BLaER1 treated with 17β-estradiol and CSF1 and Interleukin-3, amounts not matched to agents 10 nM and 100 nM (cell line): Measurements from ENCODE around the gene CLIC4.
"Not testable (repeated sequence)": the region's sequence is repeated elsewhere in the genome, so short reads cannot be mapped to it uniquely, and the experiment has no call there.

Experiments
- H3K27ac ChIP-seq, 11 experiments: shearing (Covaris generic); formaldehyde crosslinking; 2 replicates each; pipeline ENCODE4 v1.8.1; 2022
- H3K27me3 ChIP-seq, 11 experiments: shearing (Covaris generic); formaldehyde crosslinking; 2 replicates each; pipeline ENCODE4 v1.8.1; 2022
- H3K36me3 ChIP-seq, 11 experiments: shearing (Covaris generic); formaldehyde crosslinking; 2 replicates each; pipeline ENCODE4 v1.8.1; 2022
- H3K4me1 ChIP-seq, 10 experiments: shearing (Covaris generic); formaldehyde crosslinking; 2 replicates each; pipeline ENCODE4 v1.8.1; 2022
- H3K4me2 ChIP-seq, 11 experiments: shearing (Covaris generic); formaldehyde crosslinking; 2 replicates each; pipeline ENCODE4 v1.8.1; 2022
- H3K4me3 ChIP-seq, 10 experiments: shearing (Covaris generic); formaldehyde crosslinking; 2 replicates each; pipeline ENCODE4 v1.8.1; 2022
- H3K9ac ChIP-seq, 11 experiments: shearing (Covaris generic); formaldehyde crosslinking; 2 replicates each; pipeline ENCODE4 v1.8.1; 2022
- H3K9me3 ChIP-seq, 11 experiments: shearing (Covaris generic); formaldehyde crosslinking; replicated peaks in 1 of 11; 2 replicates each; pipeline ENCODE4 v1.8.1; 2022
- H4K20me1 ChIP-seq, 11 experiments: shearing (Covaris generic); formaldehyde crosslinking; 2 replicates each; pipeline ENCODE4 v1.8.1; 2022
- Cebpa-rat ChIP-seq, 11 experiments: shearing (Covaris generic); IDR thresholded peaks; 2 replicates each; pipeline ENCODE4 v1.8.1; 2022

CLIC4 gene

DNA sequence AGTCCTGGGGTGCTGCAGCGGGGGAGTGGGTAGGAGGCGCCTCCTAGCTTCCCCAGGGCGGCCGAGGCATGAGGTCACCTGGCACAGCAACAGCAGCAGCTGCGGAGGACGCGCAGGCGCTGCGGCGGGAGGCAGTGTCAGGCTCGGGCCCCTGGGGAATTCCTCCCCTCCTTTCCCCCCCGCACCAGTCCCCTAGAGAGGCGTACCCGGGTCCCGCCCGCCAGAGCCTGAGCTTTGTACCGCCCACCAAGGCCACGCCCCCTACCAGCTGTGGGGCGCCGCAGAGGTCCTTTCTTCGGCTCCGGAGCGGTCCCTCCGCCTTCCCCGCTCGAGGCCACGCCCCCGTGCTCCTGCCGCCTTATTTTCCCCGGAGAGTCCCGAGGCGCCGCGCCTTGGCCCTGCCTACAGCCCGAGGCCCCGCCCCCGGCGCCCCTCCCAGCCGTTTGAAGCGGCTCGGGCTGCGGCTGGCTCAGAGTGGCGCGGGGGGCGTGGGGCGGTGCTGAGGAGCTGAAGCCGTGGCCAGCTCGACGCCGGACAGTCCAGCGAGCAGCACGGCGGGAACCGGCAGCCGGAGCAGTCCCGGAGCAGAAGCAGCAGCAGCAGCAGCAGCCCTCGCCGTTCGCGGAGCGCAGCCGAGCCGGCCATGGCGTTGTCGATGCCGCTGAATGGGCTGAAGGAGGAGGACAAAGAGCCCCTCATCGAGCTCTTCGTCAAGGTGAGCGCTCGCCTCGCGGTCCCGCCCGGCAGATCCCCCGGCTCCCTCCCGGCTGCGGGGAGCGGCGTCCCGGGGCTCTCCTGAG is at the start of gene CLIC4:
TSS of gene CLIC4 (plus strand) at position 537 of the 800 bp plus-strand sequence. CDS start at position 644, 107 bp downstream.
- H3K4me1 ChIP-seq = peaks cover 61 to 75% (median 70%) of the 10 kb centered on the region in 10 experiments

DNA sequence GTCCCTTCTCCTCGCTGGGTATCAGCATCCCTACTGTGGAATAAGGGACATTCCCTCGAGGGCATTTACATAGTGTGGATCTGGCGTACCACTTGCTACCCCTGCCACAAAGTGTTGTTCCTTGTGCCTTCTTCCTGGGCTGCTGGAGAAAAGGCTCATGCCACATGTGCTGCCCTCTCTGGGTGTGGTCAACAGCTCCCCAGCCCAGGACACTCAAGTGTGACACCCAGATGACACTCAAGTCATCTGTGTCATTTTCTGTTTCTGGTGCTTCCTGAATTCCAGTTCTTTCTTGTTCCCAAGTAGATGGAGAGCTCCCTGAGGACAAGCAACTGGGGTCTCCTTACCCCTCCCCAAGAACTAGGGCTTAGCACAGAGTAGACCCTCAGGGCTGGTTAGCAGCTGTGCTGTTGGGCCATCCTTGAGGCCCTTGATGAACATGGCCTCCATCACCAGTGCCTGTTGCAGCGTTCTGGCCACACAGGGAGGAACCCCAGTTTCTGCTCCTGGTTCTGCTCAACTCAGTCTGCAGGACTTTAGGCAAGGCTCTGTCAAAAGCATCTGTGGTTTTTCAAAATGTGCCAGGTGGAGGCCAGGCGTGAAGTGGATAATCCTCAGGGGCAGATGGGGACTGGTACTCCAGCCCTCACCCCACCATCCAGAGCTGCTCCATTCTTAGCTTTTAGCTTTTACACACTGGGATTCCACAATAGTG is 49.0 kb upstream of the CLIC4 start:
- Histone ChIP-seq H3K36me3 (no peaks in the 10 kb centered on the region), H4K20me1 (no peaks in the 10 kb centered on the region), H3K27me3 (no peaks in the 10 kb centered on the region), H3K9ac (peak overlapping the region in 10 of 11 experiments; percentile 69 to 78 (median 75); a peak in 20 of 22 replicates), H3K27ac (peak overlapping the region; percentile 44 to 90 (median 86); a peak in 21 of 22 replicates), H3K4me2 (peak overlapping the region; percentile 81 to 99 (median 90)), H3K4me3 (peak overlapping the region; percentile 6 to 60 (median 45); a peak in 15 of 20 replicates), H3K4me1 (peaks cover 52 to 87% (median 77%) of the 10 kb centered on the region in 10 experiments), H3K9me3 (peaks cover 0 to 17% (median 7%) of the 10 kb centered on the region in 11 experiments; a peak in 11 of 22 replicates)
- peak in 2 of 11 experiments; percentile 54 to 72; a peak in 3 of 22 replicates for TF ChIP-seq Cebpa-rat (IDR thresholded peaks at IDR 0.05)

More for the DNA sequence above, at the start of gene CLIC4:
- no peaks in the 10 kb centered on the region for H3K27me3 ChIP-seq
- H3K4me3 ChIP-seq = peak within 1 kb of the TSS; percentile 79 to 100 (median 98)
- H3K9ac ChIP-seq = peak within 1 kb of the TSS; percentile 96 to 99 (median 98)
- H4K20me1 ChIP-seq = peaks cover 26 to 41% (median 36%) of the 10 kb centered on the region in 11 experiments; a peak in 21 of 22 replicates
- H3K27ac ChIP-seq = peak within 1 kb of the TSS; percentile 91 to 98 (median 97)
- H3K4me2 ChIP-seq = peak within 1 kb of the TSS; percentile 70 to 98 (median 85)
- no peaks in the 10 kb centered on the region for H3K9me3 ChIP-seq
- no peak for TF ChIP-seq Cebpa-rat (IDR thresholded peaks at IDR 0.05)
- peaks cover 0 to 9% (median 7%) of the 10 kb centered on the region in 11 experiments; a peak in 16 of 22 replicates for H3K36me3 ChIP-seq

DNA sequence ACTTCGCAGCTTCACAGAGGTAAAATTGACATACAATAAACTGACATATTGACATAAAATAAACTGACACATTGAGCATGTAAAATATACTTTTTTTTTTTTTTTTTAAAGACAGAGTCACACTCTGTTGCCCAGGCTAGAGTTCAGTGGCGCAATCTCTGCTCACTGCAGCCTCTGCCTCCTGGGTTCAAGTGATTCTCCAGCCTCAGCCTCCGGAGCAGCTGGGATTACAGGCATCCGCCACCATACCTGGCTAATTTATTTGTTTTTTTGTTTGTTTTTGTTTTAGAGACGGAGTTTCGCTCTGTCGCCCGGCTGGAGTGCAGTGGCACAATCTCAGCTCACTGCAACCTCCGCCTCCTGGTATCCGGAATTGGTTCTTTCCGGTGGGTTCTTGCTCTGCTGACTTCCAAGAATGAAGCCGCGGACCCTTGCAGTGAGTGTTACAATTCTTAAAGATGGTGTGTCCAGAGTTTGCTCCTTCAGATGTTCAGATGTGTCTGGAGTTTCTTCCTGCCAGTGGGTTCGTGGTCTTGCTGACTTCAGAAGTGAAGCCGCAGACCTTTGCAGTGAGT is 48.4 kb upstream of the CLIC4 start:
- peak overlapping the region; percentile 21 to 90 (median 86); a peak in 21 of 22 replicates for H3K27ac ChIP-seq
- H4K20me1 ChIP-seq = no peaks in the 10 kb centered on the region
- peaks cover 52 to 90% (median 77%) of the 10 kb centered on the region in 10 experiments for H3K4me1 ChIP-seq
- H3K9me3 ChIP-seq = peaks cover 0 to 17% (median 7%) of the 10 kb centered on the region in 11 experiments; a peak in 11 of 22 replicates
- peak overlapping the region; percentile 6 to 60 (median 50); a peak in 17 of 20 replicates for H3K4me3 ChIP-seq
- no peaks in the 10 kb centered on the region for H3K27me3 ChIP-seq
- peak overlapping the region; percentile 40 to 78 (median 75); a peak in 21 of 22 replicates for H3K9ac ChIP-seq
- peak in 9 of 11 experiments; percentile 41 to 99 (median 85); a peak in 15 of 22 replicates for TF ChIP-seq Cebpa-rat (IDR thresholded peaks at IDR 0.05)
- H3K36me3 ChIP-seq = no peaks in the 10 kb centered on the region
- peak overlapping the region; percentile 81 to 99 (median 90) for H3K4me2 ChIP-seq

DNA sequence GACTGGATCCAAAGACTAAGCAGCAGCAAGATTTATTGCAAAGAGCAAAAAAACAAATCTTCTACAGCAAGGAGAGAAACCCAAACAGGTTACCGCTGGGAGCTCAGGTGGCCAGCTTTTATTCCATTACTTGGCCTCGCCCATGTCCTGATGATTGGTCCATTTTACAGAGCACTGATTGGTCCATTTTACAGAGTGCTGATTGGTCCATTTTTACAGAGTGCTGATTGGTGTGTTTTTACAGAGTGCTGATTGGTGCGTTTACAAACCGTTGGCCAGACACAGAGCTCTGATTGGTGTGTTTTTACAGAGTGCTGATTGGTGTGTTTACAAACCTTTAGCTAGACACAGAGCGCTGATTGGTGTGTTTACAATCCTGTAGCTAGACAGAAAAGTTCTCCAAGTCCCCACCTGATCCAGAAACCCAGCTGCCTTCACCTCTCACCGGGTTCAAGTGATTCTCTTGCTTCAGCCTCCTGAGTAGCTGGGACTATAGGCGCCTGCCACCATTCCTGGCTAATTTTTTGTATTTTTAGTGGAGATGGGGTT is 47.7 kb upstream of the CLIC4 start:
- H3K27me3 ChIP-seq, H3K36me3 ChIP-seq, H4K20me1 ChIP-seq: not testable (repeated sequence)
- peak overlapping the region in 9 of 10 experiments; percentile 29 to 60 (median 51); a peak in 15 of 20 replicates for H3K4me3 ChIP-seq
- peaks cover 0 to 17% (median 7%) of the 10 kb centered on the region in 11 experiments; a peak in 11 of 22 replicates for H3K9me3 ChIP-seq
- H3K27ac ChIP-seq = peak overlapping the region; percentile 21 to 90 (median 86); a peak in 21 of 22 replicates
- peak overlapping the region; percentile 40 to 78 (median 75); a peak in 21 of 22 replicates for H3K9ac ChIP-seq
- peaks cover 52 to 91% (median 78%) of the 10 kb centered on the region in 10 experiments for H3K4me1 ChIP-seq
- H3K4me2 ChIP-seq = peak overlapping the region; percentile 81 to 99 (median 90)

DNA sequence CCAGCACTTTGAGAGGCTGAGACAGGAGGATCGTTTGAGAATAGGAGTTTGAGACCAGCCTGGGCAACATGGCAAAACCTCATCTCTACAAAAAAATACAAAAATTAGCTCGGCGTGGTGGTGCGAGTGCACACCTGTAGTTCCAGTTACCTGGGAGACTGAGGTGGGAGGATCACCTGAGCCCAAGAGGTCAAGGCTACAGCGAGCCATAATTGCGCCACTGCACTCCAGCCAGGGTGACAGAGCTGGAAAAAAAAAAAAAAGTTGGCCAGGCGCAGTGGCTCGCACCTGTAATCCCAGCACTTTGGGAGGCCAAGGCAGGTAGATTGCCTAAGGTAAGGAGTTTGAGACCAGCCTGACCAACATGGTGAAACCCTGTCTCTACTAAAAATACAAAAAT is 46.9 kb upstream of the CLIC4 start:
- H3K27me3 ChIP-seq, H3K9ac ChIP-seq, H3K36me3 ChIP-seq, H4K20me1 ChIP-seq, H3K4me3 ChIP-seq: not testable (repeated sequence)
- peaks cover 52 to 88% (median 75%) of the 10 kb centered on the region in 10 experiments for H3K4me1 ChIP-seq
- H3K9me3 ChIP-seq = peaks cover 0 to 17% (median 7%) of the 10 kb centered on the region in 11 experiments; a peak in 11 of 22 replicates
- peak overlapping the region in 9 of 11 experiments; percentile 80 to 90 (median 86); a peak in 17 of 22 replicates for H3K27ac ChIP-seq
- peak overlapping the region in 9 of 11 experiments; percentile 18 to 99 (median 88); a peak in 16 of 22 replicates for H3K4me2 ChIP-seq

DNA sequence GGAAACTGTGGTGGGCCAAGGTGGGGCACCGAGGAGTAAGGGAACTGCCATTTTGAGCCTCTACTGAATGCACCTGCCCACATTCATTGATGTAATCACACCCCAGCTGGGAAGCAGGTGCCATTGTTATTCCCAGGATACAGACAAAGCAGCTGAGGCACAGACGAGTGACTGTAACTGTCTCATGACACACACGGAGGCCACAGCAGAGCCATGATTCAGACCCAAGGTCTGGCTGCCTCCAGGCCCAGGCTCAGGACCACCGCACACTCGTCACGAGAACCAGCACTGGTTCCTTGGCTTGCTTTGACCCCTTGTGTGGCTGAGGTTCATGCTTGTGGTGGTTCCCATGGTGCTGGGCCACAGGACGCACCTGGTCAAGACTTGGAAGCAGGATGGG is 45.6 kb upstream of the CLIC4 start:
- Histone ChIP-seq H3K9ac (peak overlapping the region in 4 of 11 experiments; percentile 5 to 33 (median 26); a peak in 2 of 22 replicates), H3K4me2 (peak overlapping the region; percentile 2 to 99 (median 84); a peak in 19 of 22 replicates), H4K20me1 (no peaks in the 10 kb centered on the region), H3K36me3 (no peaks in the 10 kb centered on the region), H3K27ac (peak overlapping the region in 8 of 11 experiments; percentile 4 to 89 (median 56); a peak in 14 of 22 replicates), H3K4me1 (peaks cover 42 to 81% (median 69%) of the 10 kb centered on the region in 10 experiments), H3K4me3 (no peak overlapping the region), H3K9me3 (peaks cover 0 to 17% (median 7%) of the 10 kb centered on the region in 11 experiments; a peak in 11 of 22 replicates), H3K27me3 (no peaks in the 10 kb centered on the region)
- TF ChIP-seq Cebpa-rat (IDR thresholded peaks at IDR 0.05) = no peak

DNA sequence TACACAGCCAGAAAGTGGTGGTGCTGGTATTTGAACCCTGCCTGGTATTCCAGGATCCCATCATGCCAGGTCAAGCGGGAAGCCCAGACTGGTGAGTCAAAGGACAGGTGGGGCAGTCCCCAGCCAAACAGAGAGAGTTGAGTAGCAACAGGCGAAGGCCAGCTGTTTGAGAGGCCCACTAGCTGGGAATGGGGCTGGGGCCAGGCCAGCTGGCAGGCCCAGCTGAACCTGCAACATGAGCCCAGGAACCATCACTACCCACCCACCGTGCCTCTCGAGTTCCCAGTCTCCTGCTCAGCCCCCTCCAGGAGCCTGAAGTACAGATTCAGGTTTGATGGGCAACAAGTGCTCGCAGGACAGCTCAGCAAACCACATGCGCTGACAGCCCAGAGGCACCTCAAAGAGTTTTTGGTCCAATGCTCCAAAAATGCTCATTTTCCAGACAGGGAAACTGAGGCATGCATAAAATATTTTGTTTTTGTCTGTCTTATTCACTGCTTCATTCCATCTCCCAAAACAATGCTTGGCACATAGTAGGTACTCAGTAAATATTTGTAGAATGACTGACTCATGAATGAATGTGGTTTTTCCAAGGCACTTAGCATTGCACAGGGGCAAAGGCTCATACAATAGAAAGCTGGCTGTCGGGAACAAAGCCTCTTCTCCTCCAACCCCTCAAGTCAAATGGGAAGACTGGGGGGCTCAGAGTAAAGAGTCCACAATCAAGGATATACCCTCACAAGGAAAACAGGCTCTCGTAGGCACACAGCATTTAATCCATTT is 42.5 kb upstream of the CLIC4 start:
- Histone ChIP-seq H3K4me1 (peaks cover 43 to 80% (median 67%) of the 10 kb centered on the region in 10 experiments), H3K27me3 (no peaks in the 10 kb centered on the region), H4K20me1 (no peaks in the 10 kb centered on the region), H3K36me3 (no peaks in the 10 kb centered on the region), H3K4me3 (no peak overlapping the region), H3K9me3 (peaks cover 0 to 13% (median 4%) of the 10 kb centered on the region in 11 experiments; a peak in 10 of 22 replicates), H3K9ac (no peak overlapping the region), H3K27ac (peak overlapping the region in 4 of 11 experiments; percentile 14 to 46 (median 25); a peak in 4 of 22 replicates), H3K4me2 (no peak overlapping the region)
- TF ChIP-seq Cebpa-rat (IDR thresholded peaks at IDR 0.05) = no peak
